ENCODE results near the gene NLRP13.
A peak's percentile ranks its signal among the peaks of the same experiment; 100 is the strongest.

The NLRP13 gene

DNA sequence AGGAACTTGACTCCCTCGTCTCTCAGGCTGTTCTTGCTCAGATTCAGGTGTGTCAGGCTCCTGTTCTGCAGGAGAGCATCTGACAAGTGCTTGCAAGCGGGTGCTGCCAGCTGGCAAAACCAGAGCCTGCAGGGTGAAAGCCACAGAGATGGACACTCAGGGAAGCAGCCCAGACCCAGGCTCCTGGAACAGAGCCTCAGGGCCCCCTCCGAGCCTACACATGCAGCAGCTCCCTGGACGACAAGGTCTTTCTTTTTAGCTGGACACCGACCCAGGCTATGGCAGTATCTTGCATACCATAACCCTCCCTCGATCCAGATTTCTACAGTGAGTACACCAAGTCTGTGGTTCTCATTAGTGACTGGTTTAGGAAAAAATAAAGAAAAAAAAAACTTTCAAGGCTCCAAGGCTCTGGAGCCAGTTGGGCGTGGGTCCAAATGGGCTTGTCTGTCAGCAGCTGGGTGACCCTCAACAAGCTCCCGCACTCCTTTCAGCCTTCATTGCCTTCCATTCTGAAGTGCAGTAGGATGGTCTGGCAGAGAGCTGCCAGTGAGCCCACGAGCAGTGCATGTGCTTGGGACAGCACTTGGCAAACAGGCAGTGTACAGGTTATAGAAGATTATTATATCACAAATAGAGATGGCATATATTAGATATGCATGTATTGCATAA is 29.9 kb downstream of the NLRP13 start:
- no peak for DNase-seq

DNA sequence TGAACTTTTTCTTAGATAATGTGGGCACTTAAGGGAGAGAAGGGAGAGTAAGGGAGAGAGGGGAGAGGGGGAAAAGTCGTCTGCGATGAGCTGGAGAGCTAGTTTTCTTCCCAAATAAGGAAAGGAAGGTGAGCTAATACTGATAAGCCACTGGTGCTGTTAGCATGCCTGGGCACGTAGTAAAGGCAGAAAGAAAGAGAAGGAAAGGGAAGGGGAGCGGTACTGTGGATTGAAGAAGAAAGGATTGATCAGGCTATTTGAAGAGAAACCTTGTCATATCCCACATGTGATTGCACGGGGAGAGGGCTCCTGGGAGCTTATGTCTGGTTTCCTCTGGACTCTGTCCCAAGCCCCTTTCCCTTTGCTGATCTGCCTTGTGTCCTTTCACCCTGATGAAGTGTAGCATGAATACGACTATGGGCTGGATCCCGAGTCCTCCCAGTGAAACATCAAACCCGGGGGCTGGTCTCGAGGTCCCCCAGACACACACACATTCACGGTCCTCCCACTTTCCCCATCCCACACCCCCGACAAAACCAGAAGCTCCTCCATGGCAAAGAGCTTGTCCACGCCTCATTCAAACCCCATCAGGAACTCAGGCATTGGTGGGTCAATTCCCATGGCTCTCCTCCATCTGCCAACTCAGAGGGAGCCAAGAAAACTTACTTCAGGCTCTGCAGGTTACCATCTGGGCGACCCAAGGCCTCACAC is 30.6 kb downstream of the NLRP13 start:
- DNase-seq: no peak

DNA sequence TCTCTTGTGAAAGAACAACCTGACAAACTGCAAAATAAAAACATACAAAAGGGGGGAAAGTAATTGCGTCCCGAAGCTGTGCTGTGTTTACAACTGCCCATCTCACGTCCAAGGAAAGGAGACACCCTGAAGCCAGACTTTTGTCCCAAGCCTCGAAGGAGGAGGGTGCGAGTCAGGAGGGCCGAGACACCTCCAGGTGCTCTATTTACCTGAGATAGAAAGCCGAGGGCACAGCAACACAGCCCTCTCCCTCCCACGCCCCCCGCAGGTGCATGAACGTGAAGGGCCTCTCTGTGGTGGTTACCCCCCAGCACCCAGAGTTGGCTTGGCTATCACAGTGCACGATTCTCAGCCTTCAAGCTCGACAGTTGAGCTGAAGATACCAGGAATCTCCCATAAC is 33.2 kb downstream of the NLRP13 start:
- no peak for DNase-seq

DNA sequence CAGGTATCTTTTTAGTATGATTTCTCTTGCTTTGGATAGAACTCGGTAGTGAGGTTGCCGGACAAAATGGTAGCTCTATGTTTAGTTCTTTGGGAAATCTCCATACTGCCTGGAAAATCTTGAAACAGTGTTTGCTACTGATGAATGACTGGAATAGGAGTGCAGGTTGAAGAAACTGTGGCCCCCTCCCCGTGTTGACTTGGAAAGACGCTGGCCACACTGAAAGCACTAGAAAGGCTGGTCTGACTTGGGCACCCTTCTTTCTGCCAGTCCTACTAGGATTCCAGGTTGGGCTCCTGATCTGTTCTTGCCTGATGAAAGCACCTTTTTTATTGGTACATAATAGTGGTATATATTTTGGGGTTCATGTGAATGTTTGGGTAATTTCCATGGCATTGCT is 49.5 kb downstream of the NLRP13 start:
- no peak for DNase-seq

DNA sequence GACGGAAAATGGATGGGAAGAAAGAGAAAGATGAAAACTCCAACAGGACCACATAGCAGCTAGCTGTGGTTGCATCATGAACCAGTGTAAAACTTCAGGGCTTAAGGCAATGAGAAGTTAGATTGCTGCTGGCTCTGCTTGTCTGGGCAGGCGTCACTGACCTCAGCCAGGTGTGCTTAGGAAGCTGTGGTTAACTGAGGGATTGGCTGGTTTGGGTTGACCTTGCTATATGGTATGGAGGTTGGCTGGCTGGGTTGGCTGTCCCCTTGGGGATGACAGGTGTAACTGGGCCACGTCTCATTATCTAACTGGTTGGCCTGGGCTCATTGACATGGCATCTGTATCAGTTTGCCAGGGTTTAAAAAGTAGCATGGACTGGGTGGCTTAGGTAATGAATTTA is 54.9 kb downstream of the NLRP13 start:
- no peak for DNase-seq

DNA sequence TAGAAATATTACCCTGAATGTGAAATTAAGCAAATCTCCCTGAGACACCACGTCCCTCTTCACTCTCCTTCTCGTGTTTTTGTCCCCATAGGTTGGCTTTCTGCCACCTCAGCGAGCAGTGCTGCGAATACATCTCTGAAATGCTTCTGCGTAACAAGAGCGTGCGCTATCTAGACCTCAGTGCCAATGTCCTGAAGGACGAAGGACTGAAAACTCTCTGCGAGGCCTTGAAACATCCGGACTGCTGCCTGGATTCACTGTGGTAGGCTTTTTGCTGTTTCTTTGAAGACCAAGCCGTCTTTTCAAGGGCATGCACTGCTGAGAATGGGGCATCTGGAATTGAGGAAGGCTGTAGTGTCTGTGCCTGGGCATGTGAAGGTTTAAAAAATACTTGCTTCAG is 61.4 kb downstream of the NLRP13 start:
- no peak for DNase-seq

DNA sequence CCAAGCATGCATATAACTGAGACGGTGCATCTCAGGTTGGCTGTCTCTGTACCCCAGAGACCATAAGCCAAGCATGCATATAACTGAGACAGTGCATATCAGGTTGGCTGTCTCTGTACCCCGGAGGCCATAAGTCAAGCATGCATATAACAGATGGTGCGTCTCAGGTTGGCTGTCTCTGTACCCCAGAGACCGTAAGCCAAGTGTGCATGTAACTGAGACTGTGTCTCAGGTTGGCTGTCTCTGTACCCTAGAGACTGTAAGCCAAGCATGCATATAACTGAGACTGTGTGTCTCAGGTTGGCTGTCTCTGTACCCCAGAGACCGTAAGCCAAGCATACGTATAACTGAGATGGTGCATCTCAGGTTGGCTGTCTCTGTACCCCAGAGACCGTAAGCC is 65.0 kb downstream of the NLRP13 start:
- no peak for DNase-seq

DNA sequence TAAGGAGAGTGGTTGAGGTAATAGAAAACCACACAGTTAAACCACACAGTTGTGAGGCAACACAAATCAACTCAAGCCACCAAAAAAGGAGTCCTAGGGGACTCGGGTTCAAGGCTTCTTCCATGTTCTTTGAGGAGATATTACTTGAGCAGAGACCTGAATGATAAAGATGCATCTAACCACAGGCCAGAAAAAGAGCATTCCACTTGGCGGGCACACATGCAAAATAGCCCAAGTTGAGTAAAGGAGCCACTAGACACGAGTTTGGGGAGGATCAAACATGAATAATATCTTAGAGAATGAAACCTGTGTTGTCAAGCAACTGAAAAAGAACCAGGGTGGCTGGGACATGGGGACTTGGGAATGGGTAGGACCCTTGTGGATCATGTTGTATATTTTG is 65.6 kb downstream of the NLRP13 start:
- DNase-seq: no peak

DNA sequence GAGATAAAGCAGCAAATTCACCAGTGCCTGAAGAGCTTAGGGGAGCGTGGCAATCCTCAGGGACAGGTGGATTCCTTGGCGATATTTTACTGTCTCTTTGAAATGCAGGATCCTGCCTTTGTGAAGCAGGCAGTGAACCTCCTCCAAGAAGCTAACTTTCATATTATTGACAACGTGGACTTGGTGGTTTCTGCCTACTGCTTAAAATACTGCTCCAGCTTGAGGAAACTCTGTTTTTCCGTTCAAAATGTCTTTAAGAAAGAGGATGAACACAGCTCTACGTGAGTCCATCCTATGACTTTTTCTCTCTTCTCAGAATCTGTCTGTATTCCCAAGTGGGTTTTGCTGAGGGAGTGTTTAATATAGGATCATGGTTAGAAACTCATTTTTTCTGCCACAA is 73.2 kb downstream of the NLRP13 start:
- no peak for DNase-seq

DNA sequence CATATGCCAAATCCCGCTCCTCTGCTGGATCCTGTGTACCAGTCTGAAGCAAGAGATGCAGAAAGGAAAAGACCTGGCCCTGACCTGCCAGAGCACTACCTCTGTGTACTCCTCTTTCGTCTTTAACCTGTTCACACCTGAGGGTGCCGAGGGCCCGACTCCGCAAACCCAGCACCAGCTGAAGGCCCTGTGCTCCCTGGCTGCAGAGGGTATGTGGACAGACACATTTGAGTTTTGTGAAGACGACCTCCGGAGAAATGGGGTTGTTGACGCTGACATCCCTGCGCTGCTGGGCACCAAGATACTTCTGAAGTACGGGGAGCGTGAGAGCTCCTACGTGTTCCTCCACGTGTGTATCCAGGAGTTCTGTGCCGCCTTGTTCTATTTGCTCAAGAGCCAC is 73.7 kb downstream of the NLRP13 start:
- DNase-seq: no peak

DNA sequence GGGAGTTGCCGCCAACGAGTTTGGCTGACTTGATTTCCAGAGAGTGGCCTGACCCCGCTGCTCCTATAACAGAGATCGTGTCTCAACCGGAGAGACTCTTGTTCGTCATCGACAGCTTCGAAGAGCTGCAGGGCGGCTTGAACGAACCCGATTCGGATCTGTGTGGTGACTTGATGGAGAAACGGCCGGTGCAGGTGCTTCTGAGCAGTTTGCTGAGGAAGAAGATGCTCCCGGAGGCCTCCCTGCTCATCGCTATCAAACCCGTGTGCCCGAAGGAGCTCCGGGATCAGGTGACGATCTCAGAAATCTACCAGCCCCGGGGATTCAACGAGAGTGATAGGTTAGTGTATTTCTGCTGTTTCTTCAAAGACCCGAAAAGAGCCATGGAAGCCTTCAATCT is 74.2 kb downstream of the NLRP13 start:
- DNase-seq: no peak

DNA sequence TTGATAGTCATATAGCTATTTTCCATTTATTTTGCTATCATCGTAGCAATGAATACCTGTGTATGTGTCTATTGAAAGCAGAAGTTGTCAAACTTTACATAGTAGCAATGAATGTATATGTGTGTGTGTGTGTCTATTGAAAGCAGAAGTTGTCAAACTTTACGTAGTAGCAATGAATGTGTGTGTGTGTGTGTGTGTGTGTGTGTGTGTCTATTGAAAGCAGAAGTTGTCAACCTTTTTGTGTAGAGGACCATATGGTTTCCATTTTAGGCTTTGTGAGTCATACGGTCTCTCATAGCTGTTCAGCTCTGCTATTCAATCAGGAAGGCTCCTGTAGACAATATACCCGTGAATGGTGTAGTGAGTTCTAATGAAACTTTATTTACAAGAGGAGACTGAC is 75.0 kb downstream of the NLRP13 start:
- DNase-seq: peak in 4 of 58 donors; percentile 0 to 6 (median 4)

DNA sequence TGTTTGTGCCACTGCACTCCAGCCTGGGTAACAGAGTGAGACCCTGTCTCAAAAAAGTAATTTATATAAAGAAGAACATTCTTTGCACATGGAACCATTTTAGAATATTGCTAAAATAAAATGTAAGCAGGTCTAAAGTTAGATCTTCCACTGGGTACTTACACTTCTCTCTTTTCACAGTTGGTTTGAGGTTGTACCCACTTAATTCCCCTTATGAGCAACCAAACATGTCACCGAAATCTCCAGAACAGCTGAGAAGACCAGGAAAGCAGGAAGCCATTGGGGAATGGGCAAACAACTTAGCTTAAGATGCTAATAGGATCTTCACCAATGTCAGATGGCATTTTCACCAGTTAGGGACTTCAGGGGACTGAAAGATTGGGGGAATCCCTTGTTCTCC is 77.0 kb downstream of the NLRP13 start:
- DNase-seq: peak in 1 of 58 donors; percentile 0
